Central memory CD8-positive, alpha-beta T cell (primary cell): ENCODE results near the gene ZC3HAV1.
A peak's percentile ranks its signal among the peaks of the same experiment; 100 is the strongest.
"Not testable (repeated sequence)": the region's sequence is repeated elsewhere in the genome, so short reads cannot be mapped to it uniquely, and the experiment has no call there.

Experiments used
- ATAC-seq: fragments of 150-1000 bp; cut with Tn5 transposase; replicated peaks from 2 replicates; pipeline ENCODE4 v1.10.0; 2022; ENCODE audit warnings: mild to moderate bottlenecking, moderate FRiP score, moderate number of reproducible peaks; ENCODE audit not compliant: poor library complexity, severe bottlenecking; ENCODE audit errors: extremely low read depth
- DNase-seq, 2 donors: peaks; one replicate each; pipeline ENCODE4 v3.0.0; 2021; ENCODE audit warnings: low spot score in 2 of 2
- H3K27ac Mint-ChIP-seq: one replicate; pipeline ENCODE4 v1.8.0; 2022; ENCODE audit warnings: low read depth, mild to moderate bottlenecking, moderate library complexity, mixed read lengths
- H3K27me3 Mint-ChIP-seq: one replicate; pipeline ENCODE4 v1.8.0; 2022; ENCODE audit warnings: mixed read lengths
- H3K36me3 Mint-ChIP-seq: one replicate; pipeline ENCODE4 v1.8.0; 2022; ENCODE audit warnings: mild to moderate bottlenecking, moderate library complexity, mixed read lengths; ENCODE audit not compliant: insufficient read depth
- H3K4me1 Mint-ChIP-seq: one replicate; pipeline ENCODE4 v1.8.0; 2022; ENCODE audit warnings: mixed read lengths
- H3K4me3 Mint-ChIP-seq: one replicate; pipeline ENCODE4 v1.8.0; 2022; ENCODE audit warnings: mild to moderate bottlenecking, moderate library complexity, mixed read lengths
- H3K9me3 Mint-ChIP-seq: one replicate; pipeline ENCODE4 v1.8.0; 2022; ENCODE audit warnings: mixed read lengths

Gene ZC3HAV1

DNA sequence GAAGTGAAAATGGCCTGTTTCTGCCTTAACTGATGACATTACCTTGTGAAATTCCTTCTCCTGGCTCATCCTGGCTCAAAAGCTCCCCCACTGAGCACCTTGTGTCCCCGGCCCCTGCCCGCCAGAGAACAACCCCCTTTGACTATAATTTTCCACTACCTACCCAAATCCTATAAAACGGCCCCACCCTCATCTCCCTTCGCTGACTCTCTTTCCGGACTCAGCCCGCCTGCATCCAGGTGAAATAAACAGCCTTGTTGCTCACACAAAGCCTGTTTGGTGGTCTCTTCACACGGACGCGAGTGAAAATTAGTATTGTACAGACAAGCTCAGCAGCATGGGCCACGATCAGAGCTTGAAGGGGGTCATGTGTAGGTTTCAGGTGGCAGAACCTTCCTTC is 16.0 kb downstream of the ZC3HAV1 start:
- Mint-ChIP-seq H3K27ac (peak overlapping the region; percentile 87), H3K36me3 (peaks cover 69% of the 10 kb centered on the region), H3K4me3 (peak overlapping the region; percentile 75), H3K4me1 (peaks cover 67% of the 10 kb centered on the region)
- not testable (repeated sequence) for H3K27me3 Mint-ChIP-seq, H3K9me3 Mint-ChIP-seq, DNase-seq, ATAC-seq

- Mint-ChIP-seq H3K4me1 (peaks cover 76% of the 10 kb centered on the region), H3K27ac (peak overlapping the region; percentile 87), H3K4me3 (peak overlapping the region; percentile 75), H3K27me3 (no peaks in the 10 kb centered on the region), H3K36me3 (peaks cover 71% of the 10 kb centered on the region), H3K9me3 (no peaks in the 10 kb centered on the region)
- DNase-seq: no peak
- no peak for ATAC-seq
Observed at GRCh38 chr7:139092090-139092796, 17.3 kb downstream of the ZC3HAV1 start.

GRCh38 chr7:139091677-139091996 is 17.9 kb downstream of the ZC3HAV1 start:
- Mint-ChIP-seq H3K36me3 (peaks cover 73% of the 10 kb centered on the region), H3K27me3 (no peaks in the 10 kb centered on the region), H3K27ac (peak overlapping the region; percentile 87), H3K9me3 (no peaks in the 10 kb centered on the region), H3K4me1 (peaks cover 77% of the 10 kb centered on the region), H3K4me3 (peak overlapping the region; percentile 75)
- ATAC-seq (no peak), DNase-seq (no peak)

DNA sequence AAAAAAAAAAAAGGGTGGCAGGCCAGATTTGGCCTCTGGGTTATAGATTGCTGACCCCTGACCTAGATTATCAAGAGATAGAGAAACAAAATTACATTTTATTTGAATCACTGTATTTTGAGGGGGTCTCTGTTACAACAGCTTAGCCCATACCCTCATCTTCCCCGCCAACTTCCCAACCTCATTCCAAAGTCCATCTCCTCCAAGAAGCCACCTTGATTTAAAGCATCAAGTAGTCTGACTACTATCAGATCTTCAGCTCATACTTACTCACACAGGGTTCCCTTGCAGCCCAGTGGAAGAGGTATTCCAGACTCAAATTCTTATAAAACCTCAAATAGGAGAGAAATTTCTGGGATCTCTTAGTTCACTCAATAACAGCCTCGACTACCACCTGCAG is 20.4 kb downstream of the ZC3HAV1 start:
- Mint-ChIP-seq H3K36me3 (peaks cover 76% of the 10 kb centered on the region), H3K27ac (no peak overlapping the region), H3K4me1 (peaks cover 82% of the 10 kb centered on the region), H3K9me3 (no peaks in the 10 kb centered on the region), H3K27me3 (no peaks in the 10 kb centered on the region), H3K4me3 (peak overlapping the region; percentile 23)
- DNase-seq: no peak
- no peak for ATAC-seq

GRCh38 chr7:139088268-139088667 is 21.3 kb downstream of the ZC3HAV1 start:
- no peaks in the 10 kb centered on the region for H3K27me3 Mint-ChIP-seq
- DNase-seq (no peak), ATAC-seq (no peak)
- peaks cover 80% of the 10 kb centered on the region for H3K4me1 Mint-ChIP-seq
- no peaks in the 10 kb centered on the region for H3K9me3 Mint-ChIP-seq
- H3K36me3 Mint-ChIP-seq: peaks cover 79% of the 10 kb centered on the region
- peak overlapping the region; percentile 86 for H3K27ac Mint-ChIP-seq
- peak overlapping the region; percentile 10 for H3K4me3 Mint-ChIP-seq

DNA sequence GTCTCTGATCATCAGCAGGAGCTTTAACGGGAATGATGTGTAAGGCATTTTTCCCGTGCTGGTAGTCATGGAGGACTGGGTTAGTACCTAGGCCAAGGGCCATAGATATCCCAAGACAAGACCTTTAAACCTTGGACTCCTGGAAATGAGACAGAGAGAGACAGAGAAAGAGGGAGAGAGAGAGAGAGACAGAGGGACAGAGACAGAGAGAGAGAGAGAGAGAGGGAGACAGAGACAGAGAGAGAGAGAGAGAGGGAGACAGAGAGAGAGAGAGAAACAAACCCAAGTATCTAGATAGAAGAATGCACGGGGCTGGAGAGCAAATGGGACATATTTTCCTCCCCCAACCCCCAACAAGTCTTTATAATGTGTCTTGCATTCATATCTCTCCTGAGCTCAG is 22.3 kb downstream of the ZC3HAV1 start:
- H3K4me3 Mint-ChIP-seq: peak overlapping the region; percentile 59
- ATAC-seq: no peak
- peaks cover 87% of the 10 kb centered on the region for H3K36me3 Mint-ChIP-seq
- no peak for DNase-seq
- H3K27me3 Mint-ChIP-seq: no peaks in the 10 kb centered on the region
- H3K4me1 Mint-ChIP-seq: peaks cover 79% of the 10 kb centered on the region
- H3K27ac Mint-ChIP-seq: peak overlapping the region; percentile 73
- no peaks in the 10 kb centered on the region for H3K9me3 Mint-ChIP-seq

DNA sequence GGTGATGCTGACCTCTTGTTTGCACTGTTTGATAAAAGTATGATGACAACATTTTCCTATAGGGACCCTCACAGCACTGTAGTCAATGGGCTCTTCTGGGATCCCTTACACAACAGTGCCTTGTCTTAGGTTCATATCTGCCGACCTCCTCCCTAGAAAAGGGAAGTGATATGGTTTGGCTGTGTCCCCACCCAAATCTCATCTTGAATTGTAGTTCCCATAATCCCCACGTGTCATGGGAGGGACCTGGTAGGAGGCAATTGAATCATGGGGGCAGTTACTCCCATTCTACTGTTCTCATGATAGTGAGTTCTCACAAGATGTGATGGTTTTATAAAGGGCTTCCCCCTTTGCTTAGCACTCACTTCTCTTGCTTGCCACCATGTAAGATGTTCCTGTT is 23.1 kb downstream of the ZC3HAV1 start:
- no peaks in the 10 kb centered on the region for H3K27me3 Mint-ChIP-seq
- peaks cover 72% of the 10 kb centered on the region for H3K4me1 Mint-ChIP-seq
- H3K9me3 Mint-ChIP-seq: no peaks in the 10 kb centered on the region
- H3K27ac Mint-ChIP-seq: peak overlapping the region; percentile 73
- DNase-seq: no peak
- ATAC-seq: no peak
- peaks cover 88% of the 10 kb centered on the region for H3K36me3 Mint-ChIP-seq
- peak overlapping the region; percentile 59 for H3K4me3 Mint-ChIP-seq

DNA sequence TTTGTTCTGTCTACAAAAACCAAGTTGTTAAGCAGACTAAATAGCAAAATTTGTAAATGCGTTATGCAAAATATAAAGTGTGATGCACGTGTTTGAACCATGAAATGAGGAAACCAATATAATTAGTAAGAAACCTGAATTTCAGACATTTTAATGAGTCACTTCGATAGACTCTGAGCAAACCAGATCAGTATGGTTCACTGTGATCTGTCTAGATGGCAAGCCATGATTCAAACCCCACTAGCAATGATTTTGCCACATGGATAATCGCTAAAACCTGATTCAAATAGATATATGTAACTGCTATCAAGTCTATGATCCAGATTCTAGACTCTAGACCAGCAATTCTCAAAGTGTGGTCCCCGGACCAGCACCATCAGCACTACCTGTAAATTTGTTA is 24.8 kb downstream of the ZC3HAV1 start:
- no peaks in the 10 kb centered on the region for H3K27me3 Mint-ChIP-seq
- H3K36me3 Mint-ChIP-seq: peaks cover 95% of the 10 kb centered on the region
- no peaks in the 10 kb centered on the region for H3K9me3 Mint-ChIP-seq
- ATAC-seq (no peak), DNase-seq (no peak)
- no peak overlapping the region for H3K4me3 Mint-ChIP-seq
- H3K27ac Mint-ChIP-seq: peak overlapping the region; percentile 42
- peaks cover 79% of the 10 kb centered on the region for H3K4me1 Mint-ChIP-seq

GRCh38 chr7:139081584-139081983 is 27.9 kb downstream of the ZC3HAV1 start:
- H3K36me3 Mint-ChIP-seq: peaks cover 98% of the 10 kb centered on the region
- no peak for ATAC-seq
- no peak for DNase-seq
- H3K9me3 Mint-ChIP-seq: no peaks in the 10 kb centered on the region
- H3K4me1 Mint-ChIP-seq: peaks cover 73% of the 10 kb centered on the region
- H3K27ac Mint-ChIP-seq: peak overlapping the region; percentile 42
- H3K4me3 Mint-ChIP-seq: no peak overlapping the region
- no peaks in the 10 kb centered on the region for H3K27me3 Mint-ChIP-seq

GRCh38 chr7:139080905-139081304 is 28.6 kb downstream of the ZC3HAV1 start:
- H3K27ac Mint-ChIP-seq: peak overlapping the region; percentile 47
- H3K4me1 Mint-ChIP-seq: peaks cover 66% of the 10 kb centered on the region
- peak overlapping the region; percentile 38 for H3K4me3 Mint-ChIP-seq
- ATAC-seq (no peak), DNase-seq (no peak)
- peaks cover 99% of the 10 kb centered on the region for H3K36me3 Mint-ChIP-seq
- no peaks in the 10 kb centered on the region for H3K9me3 Mint-ChIP-seq
- H3K27me3 Mint-ChIP-seq: no peaks in the 10 kb centered on the region

- no peak for DNase-seq
- no peak for ATAC-seq
- Mint-ChIP-seq H3K36me3 (peaks cover 98% of the 10 kb centered on the region), H3K27me3 (no peaks in the 10 kb centered on the region), H3K27ac (peak overlapping the region; percentile 47), H3K4me1 (peaks cover 60% of the 10 kb centered on the region), H3K4me3 (no peak overlapping the region), H3K9me3 (no peaks in the 10 kb centered on the region)
Observed at GRCh38 chr7:139079861-139080260, 29.7 kb downstream of the ZC3HAV1 start.

DNA sequence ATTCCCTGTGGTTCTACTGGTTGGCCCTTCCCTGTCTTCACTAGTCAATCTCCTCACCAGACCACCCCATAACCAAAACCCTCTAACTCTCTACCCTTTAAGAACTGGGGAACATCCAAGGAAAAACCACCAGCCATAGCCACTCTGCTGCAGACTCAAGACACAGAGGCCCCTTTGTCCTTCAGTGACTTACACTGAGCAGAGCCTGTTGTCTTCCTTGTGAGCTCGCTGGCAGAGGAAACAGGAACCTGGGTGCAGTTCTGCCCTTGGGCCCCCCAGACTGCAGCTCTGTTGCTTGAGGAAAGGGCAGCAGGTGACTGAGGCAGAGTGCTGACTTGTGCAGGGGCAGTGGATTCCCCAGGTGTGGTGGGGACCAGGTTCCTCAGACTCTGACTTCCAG is 30.6 kb downstream of the ZC3HAV1 start:
- no peaks in the 10 kb centered on the region for H3K9me3 Mint-ChIP-seq
- H3K27me3 Mint-ChIP-seq: no peaks in the 10 kb centered on the region
- ATAC-seq (no peak), DNase-seq (no peak)
- peaks cover 56% of the 10 kb centered on the region for H3K4me1 Mint-ChIP-seq
- H3K27ac Mint-ChIP-seq: peak overlapping the region; percentile 47
- peaks cover 92% of the 10 kb centered on the region for H3K36me3 Mint-ChIP-seq
- H3K4me3 Mint-ChIP-seq: no peak overlapping the region

DNA sequence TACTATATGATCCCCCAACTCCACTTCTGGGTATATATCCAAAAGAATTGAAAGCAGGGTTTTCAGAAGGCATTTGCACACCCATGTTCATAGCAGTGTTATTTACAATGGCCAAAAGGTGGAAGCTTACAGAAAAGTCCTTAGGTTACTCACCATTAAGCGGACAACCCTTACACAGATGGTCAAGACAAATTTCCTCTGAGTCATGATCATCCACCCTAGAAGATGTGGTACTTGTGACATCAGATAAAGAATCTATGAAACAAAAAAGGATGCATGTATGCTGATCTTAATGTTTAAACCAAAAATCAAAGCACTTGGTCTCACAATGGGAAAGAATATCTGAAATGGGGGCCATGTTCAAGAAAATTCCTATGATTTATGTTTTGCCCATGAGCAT is 31.1 kb downstream of the ZC3HAV1 start:
- no peaks in the 10 kb centered on the region for H3K27me3 Mint-ChIP-seq
- H3K4me1 Mint-ChIP-seq: peaks cover 55% of the 10 kb centered on the region

More for the DNA sequence above, 31.1 kb downstream of the ZC3HAV1 start:
- no peak for DNase-seq
- ATAC-seq: no peak
- Mint-ChIP-seq H3K27ac (peak overlapping the region; percentile 47), H3K36me3 (peaks cover 92% of the 10 kb centered on the region), H3K4me3 (no peak overlapping the region), H3K9me3 (no peaks in the 10 kb centered on the region)
